Lower leg skin (tissue), 4 donors: ENCODE measurements around the gene TCN1. TPM values are rescaled to one million over a fixed set of nuclear protein-coding genes. Genes with fewer than 3 reads are reported as not detected.
"Not testable (repeated sequence)": the region's sequence is repeated elsewhere in the genome, so short reads cannot be mapped to it uniquely, and the experiment has no call there.

Experiments used
- DNase-seq, 2 donors: peaks; one replicate each; pipeline ENCODE4 v3.0.0-alpha.2; 2019; ENCODE audit warnings: low spot score in 2 of 2
- H3K4me3 ChIP-seq: fragments of 200-600 bp; sonication (generic); 2 replicates; pipeline ENCODE4 v1.5.1; 2017; ENCODE audit warnings: mild to moderate bottlenecking, low read depth; ENCODE audit not compliant: poor library complexity, severe bottlenecking
- POLR2A ChIP-seq, 2 donors: fragments of 450-650 bp; IDR thresholded peaks; one replicate each; pipeline ENCODE4 v1.6.1; 2016 to 2017; ENCODE audit warnings: antibody characterized with exemption in 2 of 2, mild to moderate bottlenecking in 1 of 2, moderate library complexity in 1 of 2
- WGBS, 2 donors: methylation state at CpG; one replicate each; pipeline ENCODE4 v1.1.5; 2018; 5-methylcytosine and 5-hydroxymethylcytosine counted together
- intact Hi-C: fragments of 100-400 bp; cut with DNase I; formaldehyde crosslinking; loops from one replicate; pipeline ENCODE4 v1.15.0; 2023; ENCODE audit warnings: low total_unique reads
- total RNA-seq, 4 donors: library from RNA; depleted of rRNA; stranded (reverse); fragments of >200 nt; gene quantifications; one replicate each; pipeline ENCODE4 v1.1.0, GENCODE V29; 2016
- TF ChIP-seq, protein P1 (sequence below), 3 donors: fragments of 450-650 bp; IDR thresholded peaks; one replicate each; pipeline ENCODE4 v1.5.1; 2016; ENCODE audit warnings: antibody characterized with exemption in 3 of 3, mild to moderate bottlenecking in 3 of 3, moderate library complexity in 2 of 3

The TCN1 gene, protein sequence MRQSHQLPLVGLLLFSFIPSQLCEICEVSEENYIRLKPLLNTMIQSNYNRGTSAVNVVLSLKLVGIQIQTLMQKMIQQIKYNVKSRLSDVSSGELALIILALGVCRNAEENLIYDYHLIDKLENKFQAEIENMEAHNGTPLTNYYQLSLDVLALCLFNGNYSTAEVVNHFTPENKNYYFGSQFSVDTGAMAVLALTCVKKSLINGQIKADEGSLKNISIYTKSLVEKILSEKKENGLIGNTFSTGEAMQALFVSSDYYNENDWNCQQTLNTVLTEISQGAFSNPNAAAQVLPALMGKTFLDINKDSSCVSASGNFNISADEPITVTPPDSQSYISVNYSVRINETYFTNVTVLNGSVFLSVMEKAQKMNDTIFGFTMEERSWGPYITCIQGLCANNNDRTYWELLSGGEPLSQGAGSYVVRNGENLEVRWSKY
- 1 to 10 TPM in 3 of 4 donors, under 1 TPM in 1; 0.84 to 4.2 (median 1.5) TPM for total RNA-seq

GRCh38 chr11:59866397-59866796 lies at the start of gene TCN1:
TSS of gene TCN1 (minus strand) at chr11:59866487. CDS start at chr11:59866470, 17 bp downstream.
- TF ChIP-seq POLR2A (IDR thresholded peaks at IDR 0.05): no peak
- TF ChIP-seq, protein P1, sequence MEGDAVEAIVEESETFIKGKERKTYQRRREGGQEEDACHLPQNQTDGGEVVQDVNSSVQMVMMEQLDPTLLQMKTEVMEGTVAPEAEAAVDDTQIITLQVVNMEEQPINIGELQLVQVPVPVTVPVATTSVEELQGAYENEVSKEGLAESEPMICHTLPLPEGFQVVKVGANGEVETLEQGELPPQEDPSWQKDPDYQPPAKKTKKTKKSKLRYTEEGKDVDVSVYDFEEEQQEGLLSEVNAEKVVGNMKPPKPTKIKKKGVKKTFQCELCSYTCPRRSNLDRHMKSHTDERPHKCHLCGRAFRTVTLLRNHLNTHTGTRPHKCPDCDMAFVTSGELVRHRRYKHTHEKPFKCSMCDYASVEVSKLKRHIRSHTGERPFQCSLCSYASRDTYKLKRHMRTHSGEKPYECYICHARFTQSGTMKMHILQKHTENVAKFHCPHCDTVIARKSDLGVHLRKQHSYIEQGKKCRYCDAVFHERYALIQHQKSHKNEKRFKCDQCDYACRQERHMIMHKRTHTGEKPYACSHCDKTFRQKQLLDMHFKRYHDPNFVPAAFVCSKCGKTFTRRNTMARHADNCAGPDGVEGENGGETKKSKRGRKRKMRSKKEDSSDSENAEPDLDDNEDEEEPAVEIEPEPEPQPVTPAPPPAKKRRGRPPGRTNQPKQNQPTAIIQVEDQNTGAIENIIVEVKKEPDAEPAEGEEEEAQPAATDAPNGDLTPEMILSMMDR (IDR thresholded peaks at IDR 0.05): no peak
- H3K4me3 ChIP-seq: no peak within 1 kb of the TSS
- 78 to 84% methylated on average over 3 of the region's 3 CpGs for WGBS, 2 donors

GRCh38 chr11:59903569-59903968 lies 37.3 kb upstream of the TCN1 start:
- H3K4me3 ChIP-seq, intact Hi-C loops, DNase-seq: not testable (repeated sequence)
- 84 to 91% methylated on average over 2 of the region's 2 CpGs for WGBS, 2 donors

More at GRCh38 chr11:59866397-59866796, at the start of gene TCN1:
- no peak for DNase-seq
- intact Hi-C loops: no loop called here

- no peak for TF ChIP-seq POLR2A (IDR thresholded peaks at IDR 0.05)
- TF ChIP-seq, protein P1 (IDR thresholded peaks at IDR 0.05): no peak
- H3K4me3 ChIP-seq: no peak overlapping the region
- WGBS, 2 donors: 10 to 15% methylated on average over 1 of the region's 1 CpG
- DNase-seq: peak in 1 of 2 donors; percentile 20
- intact Hi-C loops: no loop called here
These were observed 35.0 kb upstream of the TCN1 start for GRCh38 chr11:59901306-59901705.

GRCh38 chr11:59900366-59901126 lies 34.3 kb upstream of the TCN1 start:
- no peak for DNase-seq
- H3K4me3 ChIP-seq: no peak overlapping the region
- WGBS, 2 donors: 38 to 43% methylated on average over 6 of the region's 6 CpGs
- TF ChIP-seq, protein P1 (IDR thresholded peaks at IDR 0.05): no peak
- no peak for TF ChIP-seq POLR2A (IDR thresholded peaks at IDR 0.05)
- intact Hi-C loops: no loop called here

- DNase-seq: no peak
- WGBS, 2 donors: 75 to 79% methylated on average over 11 of the region's 11 CpGs
- no peak overlapping the region for H3K4me3 ChIP-seq
- intact Hi-C loops: no loop called here
- no peak for TF ChIP-seq POLR2A (IDR thresholded peaks at IDR 0.05)
These were observed 33.2 kb upstream of the TCN1 start for GRCh38 chr11:59899532-59899931.

GRCh38 chr11:59898650-59899049 lies 32.4 kb upstream of the TCN1 start:
- intact Hi-C loops: no loop called here
- DNase-seq: no peak
- H3K4me3 ChIP-seq: no peak overlapping the region
- 90% methylated on average over 7 of the region's 7 CpGs for WGBS, 2 donors
- no peak for TF ChIP-seq POLR2A (IDR thresholded peaks at IDR 0.05)
- TF ChIP-seq, protein P1 (IDR thresholded peaks at IDR 0.05): no peak
